ENCODE data around the gene MYO7A.

GRCh38 chr11:77174559-77174958 lies 46.5 kb downstream of the MYO7A start:
- TF ChIP-seq EZH2 (IDR thresholded peaks at IDR 0.05; ENCODE audit: insufficient read depth, poor library complexity, severe bottlenecking) (no peak), EZH2phosphoT487 (IDR thresholded peaks at IDR 0.05; ENCODE audit: insufficient read depth, low read depth) (no peak)
